Measurements from ENCODE around the gene METTL3.

GRCh38 chr14:21541413-21542074, 30.4 kb upstream of the METTL3 start:
- TF ChIP-seq, protein P1, sequence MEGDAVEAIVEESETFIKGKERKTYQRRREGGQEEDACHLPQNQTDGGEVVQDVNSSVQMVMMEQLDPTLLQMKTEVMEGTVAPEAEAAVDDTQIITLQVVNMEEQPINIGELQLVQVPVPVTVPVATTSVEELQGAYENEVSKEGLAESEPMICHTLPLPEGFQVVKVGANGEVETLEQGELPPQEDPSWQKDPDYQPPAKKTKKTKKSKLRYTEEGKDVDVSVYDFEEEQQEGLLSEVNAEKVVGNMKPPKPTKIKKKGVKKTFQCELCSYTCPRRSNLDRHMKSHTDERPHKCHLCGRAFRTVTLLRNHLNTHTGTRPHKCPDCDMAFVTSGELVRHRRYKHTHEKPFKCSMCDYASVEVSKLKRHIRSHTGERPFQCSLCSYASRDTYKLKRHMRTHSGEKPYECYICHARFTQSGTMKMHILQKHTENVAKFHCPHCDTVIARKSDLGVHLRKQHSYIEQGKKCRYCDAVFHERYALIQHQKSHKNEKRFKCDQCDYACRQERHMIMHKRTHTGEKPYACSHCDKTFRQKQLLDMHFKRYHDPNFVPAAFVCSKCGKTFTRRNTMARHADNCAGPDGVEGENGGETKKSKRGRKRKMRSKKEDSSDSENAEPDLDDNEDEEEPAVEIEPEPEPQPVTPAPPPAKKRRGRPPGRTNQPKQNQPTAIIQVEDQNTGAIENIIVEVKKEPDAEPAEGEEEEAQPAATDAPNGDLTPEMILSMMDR (IDR thresholded peaks at IDR 0.05; ENCODE audit: insufficient read depth, low read length, poor library complexity, severe bottlenecking), result no peak
- TF ChIP-seq EZH2phosphoT487 (conservative IDR thresholded peaks at IDR 0.05; ENCODE audit: low read length), result no peak
